OCI-LY1 (cell line): ENCODE results near the gene KNCN.

Experiments
- EZH2 ChIP-seq: fragments of 200-600 bp; sonication (generic), shearing (Covaris generic); IDR thresholded peaks from 2 replicates; pipeline ENCODE4 v1.8.0; 2017; ENCODE audit warnings: borderline replicate concordance, mixed run types, mild to moderate bottlenecking, antibody characterized with exemption, low read length, moderate library complexity, mixed read lengths
- TF ChIP-seq, protein P1 (sequence below): fragments of 200-600 bp; sonication (generic), shearing (Covaris generic); IDR thresholded peaks from 2 replicates; pipeline ENCODE4 v1.5.1; 2017; ENCODE audit warnings: mild to moderate bottlenecking, antibody characterized with exemption, low read length, moderate library complexity, mixed read lengths

GRCh38 chr1:46537651-46538050 lies 13.8 kb downstream of the KNCN start:
- no peak for TF ChIP-seq EZH2
- TF ChIP-seq, protein P1, sequence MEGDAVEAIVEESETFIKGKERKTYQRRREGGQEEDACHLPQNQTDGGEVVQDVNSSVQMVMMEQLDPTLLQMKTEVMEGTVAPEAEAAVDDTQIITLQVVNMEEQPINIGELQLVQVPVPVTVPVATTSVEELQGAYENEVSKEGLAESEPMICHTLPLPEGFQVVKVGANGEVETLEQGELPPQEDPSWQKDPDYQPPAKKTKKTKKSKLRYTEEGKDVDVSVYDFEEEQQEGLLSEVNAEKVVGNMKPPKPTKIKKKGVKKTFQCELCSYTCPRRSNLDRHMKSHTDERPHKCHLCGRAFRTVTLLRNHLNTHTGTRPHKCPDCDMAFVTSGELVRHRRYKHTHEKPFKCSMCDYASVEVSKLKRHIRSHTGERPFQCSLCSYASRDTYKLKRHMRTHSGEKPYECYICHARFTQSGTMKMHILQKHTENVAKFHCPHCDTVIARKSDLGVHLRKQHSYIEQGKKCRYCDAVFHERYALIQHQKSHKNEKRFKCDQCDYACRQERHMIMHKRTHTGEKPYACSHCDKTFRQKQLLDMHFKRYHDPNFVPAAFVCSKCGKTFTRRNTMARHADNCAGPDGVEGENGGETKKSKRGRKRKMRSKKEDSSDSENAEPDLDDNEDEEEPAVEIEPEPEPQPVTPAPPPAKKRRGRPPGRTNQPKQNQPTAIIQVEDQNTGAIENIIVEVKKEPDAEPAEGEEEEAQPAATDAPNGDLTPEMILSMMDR: no peak
